ENCODE measurements around the gene OLA1.

OLA1 gene

GRCh38 chr2:174121175-174121574 is 127.2 kb downstream of the OLA1 start:
- DNase-seq (ENCODE audit: low read depth in 2 of 2) = no peak

DNA sequence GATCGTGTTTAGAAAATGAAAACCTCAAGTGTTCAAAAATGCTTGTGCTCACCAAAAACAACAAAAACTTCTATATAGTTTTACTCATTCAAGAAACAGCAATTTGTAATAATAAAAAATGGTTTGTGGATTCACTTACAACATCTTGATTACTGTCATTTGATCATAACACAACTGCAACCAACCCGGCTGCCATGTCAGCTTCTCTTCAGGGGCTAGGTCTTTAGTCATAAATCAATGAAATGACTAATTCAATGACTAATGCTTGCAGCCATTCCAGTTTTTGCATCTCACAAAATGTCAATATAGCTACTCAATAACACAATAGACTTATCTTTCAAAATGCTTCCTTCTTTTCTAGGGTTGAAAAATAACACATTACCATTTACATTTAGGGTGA is 128.0 kb downstream of the OLA1 start:
- peak; percentile 3 to 19 for DNase-seq (ENCODE audit: low read depth in 2 of 2)

GRCh38 chr2:174117951-174118930 is 130.1 kb downstream of the OLA1 start:
- no peak for DNase-seq (ENCODE audit: low read depth in 2 of 2)

DNA sequence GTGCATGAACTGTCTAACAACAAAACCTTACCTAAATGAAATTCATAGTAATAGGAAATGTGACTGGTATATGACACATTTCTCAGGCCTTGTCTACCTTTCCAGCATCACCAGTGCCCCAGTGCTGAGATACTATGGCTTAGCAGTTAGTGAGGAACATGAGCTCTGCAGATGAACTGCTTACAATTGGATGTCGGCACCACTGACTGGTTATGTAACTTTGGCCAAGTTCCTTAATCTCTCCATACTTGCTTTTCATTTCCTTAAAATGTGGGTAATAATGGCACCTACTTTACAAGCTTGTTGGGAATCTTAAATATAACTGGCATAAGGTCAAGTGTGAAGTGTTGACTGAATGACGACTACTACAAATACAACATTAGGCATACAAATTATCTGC is 136.3 kb downstream of the OLA1 start:
- DNase-seq (ENCODE audit: low read depth in 2 of 2) = no peak

DNA sequence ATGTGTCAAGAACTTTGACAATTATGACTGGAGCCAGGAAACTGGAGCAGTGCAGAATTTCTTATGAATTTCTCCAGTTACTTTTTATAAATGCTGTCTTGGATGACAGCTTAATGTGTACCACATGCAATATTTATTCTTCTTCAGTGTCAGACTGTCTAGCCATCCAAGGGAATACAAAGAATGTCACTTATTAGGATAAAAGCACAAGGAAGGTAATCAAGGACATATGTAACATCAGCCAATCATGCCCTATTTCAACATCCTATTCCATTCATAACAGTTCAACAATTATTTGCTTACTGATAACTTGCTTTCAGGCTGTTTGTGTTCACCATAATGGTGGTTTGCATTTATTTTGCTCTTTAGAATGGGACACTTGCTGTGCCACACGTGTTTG is 139.8 kb downstream of the OLA1 start:
- DNase-seq (ENCODE audit: low read depth in 2 of 2) = no peak

DNA sequence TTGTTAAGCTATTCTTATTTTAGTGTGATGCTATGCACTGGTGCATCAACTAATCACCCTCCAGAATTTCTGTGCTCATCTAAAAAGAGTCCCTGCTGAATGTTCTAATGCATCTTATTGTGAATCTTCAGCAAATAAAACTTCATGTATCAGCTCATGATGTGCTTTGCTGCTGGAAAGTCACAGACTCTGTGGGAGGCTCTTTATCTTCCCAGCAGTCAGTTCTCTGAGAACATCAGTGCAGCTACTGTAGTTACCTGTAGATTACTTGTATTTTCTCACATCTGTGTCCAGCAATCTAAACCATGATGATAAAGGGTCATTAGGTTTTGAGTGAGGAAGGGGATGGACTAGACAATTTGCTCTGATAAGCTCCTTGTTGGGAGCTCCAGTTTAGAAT is 141.6 kb downstream of the OLA1 start:
- no peak for DNase-seq (ENCODE audit: low read depth in 2 of 2)

- DNase-seq (ENCODE audit: low read depth in 2 of 2) = no peak
Measured at GRCh38 chr2:174094542-174094941, 153.8 kb downstream of the OLA1 start.

- DNase-seq (ENCODE audit: low read depth in 2 of 2) = no peak
Measured at GRCh38 chr2:174090476-174090875, 157.9 kb downstream of the OLA1 start.

DNA sequence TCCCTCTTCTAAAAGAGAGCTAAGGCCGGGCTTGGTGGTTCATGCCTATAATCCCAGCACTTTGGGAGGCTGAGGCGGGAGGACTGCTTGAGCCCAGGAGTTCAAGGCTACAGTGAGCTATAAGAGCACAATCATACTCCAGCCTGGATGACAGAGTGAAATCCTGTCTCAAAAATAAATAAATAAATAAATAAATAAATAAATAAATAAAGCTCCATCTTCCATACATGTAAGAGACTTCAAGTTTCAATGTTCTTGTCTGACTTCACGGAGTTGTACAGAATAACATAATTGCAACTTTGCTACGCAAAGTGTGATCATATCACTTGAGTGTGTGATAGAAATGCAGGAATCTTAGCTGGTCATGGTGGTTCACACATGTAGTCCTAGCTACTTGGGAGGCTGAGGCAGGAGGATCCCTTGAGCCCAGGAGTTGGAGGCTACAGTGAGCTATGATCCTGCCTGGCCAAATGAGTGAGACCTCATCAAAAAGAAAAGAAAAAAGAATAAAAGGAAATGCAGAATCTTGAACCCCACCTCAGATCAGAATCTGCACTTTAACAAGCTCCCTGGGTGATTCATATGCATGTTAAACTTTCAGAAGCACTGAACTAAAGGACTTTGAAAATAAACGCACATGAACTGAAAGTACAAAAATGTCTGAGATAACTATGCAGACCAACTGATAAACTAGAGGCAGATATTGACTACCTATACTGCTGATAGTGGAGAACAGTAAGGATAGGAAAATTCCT is 159.4 kb downstream of the OLA1 start:
- DNase-seq (ENCODE audit: low read depth in 2 of 2) = no peak

- no peak for DNase-seq (ENCODE audit: low read depth in 2 of 2)
Measured at GRCh38 chr2:174086708-174087107, 161.6 kb downstream of the OLA1 start.

- no peak for DNase-seq (ENCODE audit: low read depth in 2 of 2)
Measured at GRCh38 chr2:174085781-174086180, 162.6 kb downstream of the OLA1 start.

- no peak for DNase-seq (ENCODE audit: low read depth in 2 of 2)
Measured at GRCh38 chr2:174083843-174084458, 164.4 kb downstream of the OLA1 start.

DNA sequence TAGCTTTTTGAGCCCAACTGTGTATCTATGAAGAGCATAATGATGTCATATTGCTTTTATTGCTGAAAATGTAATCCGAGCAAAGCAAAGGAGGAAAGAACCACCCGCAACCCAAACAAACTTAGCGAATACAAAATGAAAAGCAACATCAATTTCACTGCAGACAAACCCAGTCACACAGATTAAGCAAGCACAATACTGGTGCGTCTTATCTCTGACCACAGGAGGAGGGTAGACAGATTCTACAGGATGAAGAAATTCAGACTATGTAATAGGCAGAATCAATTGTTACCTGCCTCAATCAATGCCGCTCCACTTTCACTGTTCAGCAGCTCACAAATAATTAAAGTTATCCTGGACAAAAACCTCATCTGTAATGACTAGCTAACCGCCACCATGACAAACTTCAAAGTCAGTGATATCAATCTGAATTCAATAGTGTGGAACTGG is 167.6 kb downstream of the OLA1 start:
- DNase-seq (ENCODE audit: low read depth in 2 of 2) = no peak

DNA sequence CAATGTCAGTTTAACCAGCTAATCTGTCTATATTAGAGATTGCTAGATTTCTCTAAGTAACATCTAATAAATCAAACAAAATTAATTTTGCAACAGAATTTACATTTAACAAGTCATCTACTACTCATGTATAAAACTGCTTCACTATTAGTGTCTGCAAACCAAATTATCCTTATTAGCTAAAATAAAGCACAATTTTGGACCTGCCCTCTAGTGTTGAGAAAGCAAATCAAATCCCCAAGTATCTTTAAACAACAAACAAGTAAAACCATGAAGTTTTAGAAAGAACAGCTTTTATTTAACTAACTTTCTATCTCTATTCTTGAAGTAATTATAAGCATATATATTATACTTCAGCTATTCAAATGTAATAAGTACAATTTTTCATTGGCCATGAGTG is 170.1 kb downstream of the OLA1 start:
- no peak for DNase-seq (ENCODE audit: low read depth in 2 of 2)

DNA sequence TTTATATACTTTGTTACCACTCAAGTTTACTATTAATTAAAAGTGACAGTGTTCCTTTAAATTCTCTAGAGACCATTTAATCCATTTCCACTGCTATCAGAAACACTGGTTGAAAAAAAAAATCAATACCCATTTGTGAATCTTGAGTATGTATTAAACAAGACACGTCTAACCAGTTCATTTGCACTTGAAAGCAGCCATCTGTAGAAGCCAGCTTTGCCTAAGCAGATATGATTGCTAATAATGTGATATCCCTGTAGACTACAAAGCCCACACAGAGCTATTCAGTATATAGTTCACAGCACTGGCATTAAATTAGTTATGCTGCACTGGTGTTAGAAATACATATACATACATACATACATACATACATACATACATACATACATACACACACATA is 171.4 kb downstream of the OLA1 start:
- no peak for DNase-seq (ENCODE audit: low read depth in 2 of 2)

- DNase-seq (ENCODE audit: low read depth in 2 of 2) = no peak
Measured at GRCh38 chr2:174076040-174076439, 172.3 kb downstream of the OLA1 start.

DNA sequence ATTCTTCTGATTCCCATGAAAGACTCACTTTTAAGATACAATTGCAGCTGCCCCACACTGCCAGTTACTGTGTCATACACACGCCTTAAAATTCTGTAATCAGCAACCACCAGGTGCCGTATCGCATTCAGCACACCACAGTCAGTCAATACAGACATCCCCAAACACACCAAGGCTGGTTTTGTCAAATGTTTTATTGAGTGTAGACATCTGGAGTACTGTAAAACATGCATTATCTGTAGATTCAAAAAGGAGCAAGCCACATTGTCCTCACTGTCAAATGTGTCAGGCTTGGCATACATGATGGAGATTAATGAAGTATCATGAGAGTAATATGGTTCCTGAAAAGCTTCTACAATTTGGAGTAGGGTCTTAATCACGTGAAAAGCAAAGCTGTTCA is 173.5 kb downstream of the OLA1 start:
- DNase-seq (ENCODE audit: low read depth in 2 of 2) = no peak

- DNase-seq (ENCODE audit: low read depth in 2 of 2) = no peak
Measured at GRCh38 chr2:174072857-174073256, 175.5 kb downstream of the OLA1 start.

- DNase-seq (ENCODE audit: low read depth in 2 of 2) = no peak
Measured at GRCh38 chr2:174072069-174072468, 176.3 kb downstream of the OLA1 start.

GRCh38 chr2:174071321-174071720 is 177.0 kb downstream of the OLA1 start:
- no peak for DNase-seq (ENCODE audit: low read depth in 2 of 2)

- no peak for DNase-seq (ENCODE audit: low read depth in 2 of 2)
Measured at GRCh38 chr2:174070281-174070680, 178.1 kb downstream of the OLA1 start.

GRCh38 chr2:174067815-174068214 is 180.5 kb downstream of the OLA1 start:
- no peak for DNase-seq (ENCODE audit: low read depth in 2 of 2)
